Anterior cingulate cortex (tissue), 58 donors: ENCODE data around the gene LRRC26.

Experiments used
- DNase-seq, 58 donors: peaks; one replicate each; lab custom pipeline; 2025; lab: John Stamatoyannopoulos, UW

The LRRC26 gene

GRCh38 chr9:137168904-137169856, 671 bp downstream of the LRRC26 start:
- peak in 32 of 58 donors; percentile 17 to 78 (median 48) for DNase-seq

GRCh38 chr9:137168573-137168903, 1.3 kb downstream of the LRRC26 start:
- peak in 17 of 58 donors; percentile 24 to 72 (median 46) for DNase-seq

- DNase-seq: peak in 6 of 58 donors; percentile 27 to 71 (median 42)
Measured at GRCh38 chr9:137167747-137168572, 1.9 kb downstream of the LRRC26 start.

GRCh38 chr9:137167277-137167746, 2.5 kb downstream of the LRRC26 start:
- peak in 17 of 58 donors; percentile 19 to 69 (median 37) for DNase-seq

- peak in 14 of 58 donors; percentile 20 to 57 (median 36) for DNase-seq
Measured at GRCh38 chr9:137166380-137167229, 3.2 kb downstream of the LRRC26 start.

GRCh38 chr9:137165250-137165836, 4.5 kb downstream of the LRRC26 start:
- DNase-seq: no peak

- DNase-seq: no peak
Measured at GRCh38 chr9:137164370-137165249, 5.2 kb downstream of the LRRC26 start.

- no peak for DNase-seq
Measured at GRCh38 chr9:137163805-137164204, 6.0 kb downstream of the LRRC26 start.

- no peak for DNase-seq
Measured at GRCh38 chr9:137163365-137163715, 6.5 kb downstream of the LRRC26 start.

- no peak for DNase-seq
Measured at GRCh38 chr9:137162505-137163364, 7.1 kb downstream of the LRRC26 start.

GRCh38 chr9:137161558-137162486, 8.0 kb downstream of the LRRC26 start:
- DNase-seq: peak in 1 of 58 donors; percentile 54

GRCh38 chr9:137160716-137161557, 8.9 kb downstream of the LRRC26 start:
- DNase-seq: no peak

- no peak for DNase-seq
Measured at GRCh38 chr9:137160054-137160425, 9.8 kb downstream of the LRRC26 start.

GRCh38 chr9:137159105-137160053, 10.5 kb downstream of the LRRC26 start:
- no peak for DNase-seq

- no peak for DNase-seq
Measured at GRCh38 chr9:137158625-137159024, 11.2 kb downstream of the LRRC26 start.
